Peyer's patch (tissue), 4 donors: ENCODE results near the gene CUTA. TPM values are rescaled to one million over a fixed set of nuclear protein-coding genes. Genes with fewer than 3 reads are reported as not detected.
A peak's percentile ranks its signal among the peaks of the same experiment; 100 is the strongest.

Source experiments
- DNase-seq, 3 donors: peaks; one replicate each; pipeline ENCODE4 v3.0.0-alpha.2; 2017 to 2019
- H3K27ac ChIP-seq, 4 donors: fragments of 200-600 bp; sonication (generic); one replicate each; pipeline ENCODE4 v1.5.1; 2016 to 2019
- H3K27me3 ChIP-seq, 2 donors: fragments of 200-600 bp; sonication (generic); one replicate each; pipeline ENCODE4 v1.5.1; 2019
- H3K36me3 ChIP-seq, 3 donors: fragments of 200-600 bp; sonication (generic); one replicate each; pipeline ENCODE4 v1.5.1; 2016 to 2019
- H3K4me1 ChIP-seq, 4 donors: fragments of 200-600 bp; sonication (generic); one replicate each; pipeline ENCODE4 v1.5.1; 2016 to 2019
- H3K4me3 ChIP-seq, 4 donors: fragments of 200-600 bp; sonication (generic); 1 replicate in 3 of 4; 2 replicates in 1 of 4; pipeline ENCODE4 v1.5.1; 2016 to 2019; ENCODE audit warnings: mild to moderate bottlenecking in 1 of 4
- H3K9me3 ChIP-seq, 4 donors: fragments of 200-600 bp; sonication (generic); one replicate each; pipeline ENCODE4 v1.5.1; 2016 to 2019; ENCODE audit warnings: mild to moderate bottlenecking in 1 of 4
- POLR2A ChIP-seq, 2 donors: fragments of 450-650 bp; IDR thresholded peaks; one replicate each; pipeline ENCODE4 v1.5.1; 2017; ENCODE audit warnings: antibody characterized with exemption in 2 of 2, mild to moderate bottlenecking in 2 of 2, moderate library complexity in 2 of 2
- total RNA-seq, 4 donors: library from RNA; depleted of rRNA; stranded (reverse); fragments of >200 nt; gene quantifications; one replicate each; pipeline ENCODE4 v1.1.0, GENCODE V29; 2016
- TF ChIP-seq, protein P1 (sequence below), 6 experiments: fragments of 450-650 bp in 4 of 6; fragments of 200-600 bp in 2 of 6; sonication (generic) in 1 of 6; IDR thresholded peaks; one replicate each; pipeline ENCODE4 v1.5.1; 2017 to 2019; ENCODE audit warnings: antibody characterized with exemption in 6 of 6, mild to moderate bottlenecking in 3 of 6, moderate library complexity in 1 of 6

CUTA gene
- total RNA-seq, 4 donors from 2014 or later, result 43.7 to 134 (median 96.2) TPM

DNA sequence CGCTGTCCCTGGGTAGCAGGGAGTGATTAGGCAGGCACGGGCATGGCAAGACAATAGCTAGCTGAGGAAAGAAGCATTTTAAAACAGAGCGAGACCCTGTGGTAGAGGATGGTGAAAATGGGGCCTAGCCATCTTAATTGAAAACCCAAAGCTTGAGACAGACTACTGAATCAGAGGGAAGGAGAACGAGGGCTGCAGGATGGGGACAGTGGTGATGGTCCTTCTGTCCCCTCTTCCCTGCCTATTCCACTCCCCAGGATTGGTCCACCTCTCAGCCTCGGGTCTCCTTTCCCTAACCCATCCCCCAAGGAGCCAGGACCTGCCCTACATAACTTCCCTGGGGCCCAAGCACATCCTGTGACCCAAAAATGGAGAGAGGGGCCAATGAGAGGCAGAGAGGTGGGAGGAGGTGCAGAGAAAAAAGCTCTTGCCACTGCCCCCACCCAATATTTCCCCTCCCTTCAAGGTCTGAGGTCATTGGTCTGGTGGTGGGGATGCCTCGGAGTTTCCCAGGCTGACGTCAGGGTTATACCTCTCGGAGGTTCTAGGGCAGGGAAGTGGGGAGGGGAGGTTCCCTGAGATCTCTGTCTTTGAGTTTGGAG is 884 bp upstream of the CUTA start:
- TF ChIP-seq, protein P1, sequence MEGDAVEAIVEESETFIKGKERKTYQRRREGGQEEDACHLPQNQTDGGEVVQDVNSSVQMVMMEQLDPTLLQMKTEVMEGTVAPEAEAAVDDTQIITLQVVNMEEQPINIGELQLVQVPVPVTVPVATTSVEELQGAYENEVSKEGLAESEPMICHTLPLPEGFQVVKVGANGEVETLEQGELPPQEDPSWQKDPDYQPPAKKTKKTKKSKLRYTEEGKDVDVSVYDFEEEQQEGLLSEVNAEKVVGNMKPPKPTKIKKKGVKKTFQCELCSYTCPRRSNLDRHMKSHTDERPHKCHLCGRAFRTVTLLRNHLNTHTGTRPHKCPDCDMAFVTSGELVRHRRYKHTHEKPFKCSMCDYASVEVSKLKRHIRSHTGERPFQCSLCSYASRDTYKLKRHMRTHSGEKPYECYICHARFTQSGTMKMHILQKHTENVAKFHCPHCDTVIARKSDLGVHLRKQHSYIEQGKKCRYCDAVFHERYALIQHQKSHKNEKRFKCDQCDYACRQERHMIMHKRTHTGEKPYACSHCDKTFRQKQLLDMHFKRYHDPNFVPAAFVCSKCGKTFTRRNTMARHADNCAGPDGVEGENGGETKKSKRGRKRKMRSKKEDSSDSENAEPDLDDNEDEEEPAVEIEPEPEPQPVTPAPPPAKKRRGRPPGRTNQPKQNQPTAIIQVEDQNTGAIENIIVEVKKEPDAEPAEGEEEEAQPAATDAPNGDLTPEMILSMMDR (IDR thresholded peaks at IDR 0.05), result peak in 1 of 6 experiments; percentile 2
- no peak for TF ChIP-seq POLR2A (IDR thresholded peaks at IDR 0.05)
- peak overlapping the region; percentile 51 to 67 (median 60) for H3K4me3 ChIP-seq
- H3K27me3 ChIP-seq, result no peaks in the 10 kb centered on the region
- no peak for DNase-seq
- H3K27ac ChIP-seq, result peak overlapping the region; percentile 89 to 95 (median 90)
- peaks cover 0 to 23% (median 0%) of the 10 kb centered on the region in 3 donors for H3K36me3 ChIP-seq
- H3K4me1 ChIP-seq, result peaks cover 0 to 31% (median 9%) of the 10 kb centered on the region in 4 donors
- H3K9me3 ChIP-seq, result no peaks in the 10 kb centered on the region

DNA sequence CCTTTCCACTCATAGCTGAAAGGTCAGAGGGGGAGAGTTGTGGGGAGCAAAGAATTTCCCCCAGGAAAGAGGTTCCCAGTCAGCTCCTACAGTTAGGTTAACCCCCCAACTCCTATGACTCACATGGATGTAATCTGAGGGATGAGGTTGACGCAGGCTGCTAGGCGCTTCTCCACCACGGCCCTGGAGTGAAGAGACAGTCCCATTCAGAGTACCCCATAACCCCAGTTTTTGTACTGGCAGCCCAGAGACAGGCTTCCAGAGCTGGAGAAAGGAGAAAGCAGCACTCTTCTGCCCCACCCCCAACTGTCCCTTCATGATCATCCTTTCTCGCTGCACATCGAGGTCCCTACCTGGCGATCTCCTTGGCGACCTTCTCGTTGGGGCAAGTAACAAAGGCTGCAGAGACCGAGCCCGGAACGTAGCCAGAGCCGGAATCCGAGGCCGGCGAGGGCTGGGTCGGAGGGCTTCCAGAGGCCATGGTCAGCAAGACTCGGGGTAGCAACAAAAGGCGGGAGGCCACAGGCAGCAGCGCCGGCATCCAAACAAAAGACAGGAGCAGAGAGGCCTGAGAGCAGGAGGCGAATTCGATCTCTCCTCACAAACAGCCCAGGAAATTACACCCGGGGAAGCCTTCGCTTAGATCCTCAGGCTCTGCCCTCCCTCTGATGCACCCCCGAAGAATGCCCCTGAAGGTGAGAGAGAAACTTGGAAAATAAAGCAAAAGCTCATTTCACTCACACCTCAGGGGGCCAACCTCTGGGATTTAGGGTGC is 592 bp downstream of the CUTA start:
- Histone ChIP-seq H3K36me3 (peaks cover 0 to 37% (median 0%) of the 10 kb centered on the region in 3 donors), H3K4me3 (peak overlapping the region; percentile 59 to 78 (median 64)), H3K4me1 (peaks cover 0 to 35% (median 10%) of the 10 kb centered on the region in 4 donors), H3K27ac (peak overlapping the region; percentile 89 to 95 (median 90)), H3K9me3 (no peaks in the 10 kb centered on the region), H3K27me3 (no peaks in the 10 kb centered on the region)
- no peak for TF ChIP-seq POLR2A (IDR thresholded peaks at IDR 0.05)
- TF ChIP-seq, protein P1 (IDR thresholded peaks at IDR 0.05), result no peak
- peak in 1 of 3 donors; percentile 62 for DNase-seq

DNA sequence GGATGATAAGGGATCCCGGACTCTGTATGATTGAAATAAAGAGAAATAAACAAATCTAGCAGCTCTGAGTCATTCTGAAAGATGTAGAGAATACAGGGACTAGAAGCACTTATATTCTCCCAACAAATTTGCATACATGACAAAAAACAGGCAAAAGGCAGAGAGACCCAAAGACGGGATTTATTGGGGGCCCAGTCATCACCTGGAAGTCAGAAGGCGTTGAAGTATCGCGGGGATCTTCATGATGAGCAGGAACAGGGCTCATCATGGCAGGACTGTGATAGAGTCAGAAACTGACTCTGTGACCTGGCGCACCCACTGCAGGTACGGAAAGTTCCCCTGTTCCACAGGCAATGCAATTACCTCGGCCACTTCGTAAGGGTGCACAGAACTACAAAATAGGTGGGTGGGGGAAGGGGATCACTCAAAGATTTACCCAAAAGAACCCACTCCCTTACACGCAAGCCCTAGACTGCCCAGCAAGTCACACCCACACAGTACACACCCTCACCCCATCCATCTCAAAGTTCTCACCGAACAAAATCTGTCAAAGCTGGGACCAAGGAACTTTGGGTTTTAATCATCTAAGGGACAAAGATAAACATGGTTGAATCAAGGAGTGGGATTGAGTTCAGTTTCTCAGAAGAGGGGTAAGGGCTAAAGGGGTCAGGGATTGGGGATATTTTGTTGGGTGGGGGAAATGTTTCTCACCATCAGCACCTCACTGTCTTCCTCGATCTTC is 1.4 kb downstream of the CUTA start:
- no peak for DNase-seq
- peaks cover 0 to 43% (median 15%) of the 10 kb centered on the region in 4 donors for H3K4me1 ChIP-seq

DNA sequence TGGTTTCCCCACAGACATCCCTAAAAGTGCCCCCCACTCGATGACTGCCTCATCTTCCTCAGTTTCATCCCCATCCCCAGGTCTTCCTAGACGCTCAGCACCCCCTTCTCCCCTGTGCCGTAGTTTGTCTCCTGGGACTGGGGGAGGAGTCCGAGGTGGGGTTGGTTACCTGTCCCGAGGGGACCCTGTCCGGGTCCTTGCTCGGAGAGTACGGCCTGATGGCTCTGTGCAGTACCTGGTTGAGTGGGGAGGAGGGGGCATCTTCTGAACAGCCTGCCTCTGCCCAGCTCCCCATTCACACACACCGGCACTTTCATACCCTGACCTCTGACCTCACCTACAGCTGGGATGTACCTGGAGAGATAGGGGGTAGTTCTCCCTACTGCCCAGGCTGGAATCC is 2.1 kb downstream of the CUTA start:
- H3K9me3 ChIP-seq, result no peaks in the 10 kb centered on the region
- H3K27me3 ChIP-seq, result no peaks in the 10 kb centered on the region
- peaks cover 0 to 37% (median 0%) of the 10 kb centered on the region in 3 donors for H3K36me3 ChIP-seq
- DNase-seq, result no peak
- no peak overlapping the region for H3K4me3 ChIP-seq
- H3K27ac ChIP-seq, result peak overlapping the region in 1 of 4 donors; percentile 89
- TF ChIP-seq, protein P1 (IDR thresholded peaks at IDR 0.05), result no peak
- TF ChIP-seq POLR2A (IDR thresholded peaks at IDR 0.05), result no peak
- H3K4me1 ChIP-seq, result peaks cover 0 to 43% (median 15%) of the 10 kb centered on the region in 4 donors

More for the DNA sequence above, 1.4 kb downstream of the CUTA start:
- H3K4me3 ChIP-seq, result peak overlapping the region; percentile 59 to 78 (median 64)
- no peaks in the 10 kb centered on the region for H3K9me3 ChIP-seq
- TF ChIP-seq POLR2A (IDR thresholded peaks at IDR 0.05), result no peak
- TF ChIP-seq, protein P1 (IDR thresholded peaks at IDR 0.05), result no peak
- peaks cover 0 to 37% (median 0%) of the 10 kb centered on the region in 3 donors for H3K36me3 ChIP-seq
- no peaks in the 10 kb centered on the region for H3K27me3 ChIP-seq
- H3K27ac ChIP-seq, result peak overlapping the region; percentile 89 to 95 (median 90)

DNA sequence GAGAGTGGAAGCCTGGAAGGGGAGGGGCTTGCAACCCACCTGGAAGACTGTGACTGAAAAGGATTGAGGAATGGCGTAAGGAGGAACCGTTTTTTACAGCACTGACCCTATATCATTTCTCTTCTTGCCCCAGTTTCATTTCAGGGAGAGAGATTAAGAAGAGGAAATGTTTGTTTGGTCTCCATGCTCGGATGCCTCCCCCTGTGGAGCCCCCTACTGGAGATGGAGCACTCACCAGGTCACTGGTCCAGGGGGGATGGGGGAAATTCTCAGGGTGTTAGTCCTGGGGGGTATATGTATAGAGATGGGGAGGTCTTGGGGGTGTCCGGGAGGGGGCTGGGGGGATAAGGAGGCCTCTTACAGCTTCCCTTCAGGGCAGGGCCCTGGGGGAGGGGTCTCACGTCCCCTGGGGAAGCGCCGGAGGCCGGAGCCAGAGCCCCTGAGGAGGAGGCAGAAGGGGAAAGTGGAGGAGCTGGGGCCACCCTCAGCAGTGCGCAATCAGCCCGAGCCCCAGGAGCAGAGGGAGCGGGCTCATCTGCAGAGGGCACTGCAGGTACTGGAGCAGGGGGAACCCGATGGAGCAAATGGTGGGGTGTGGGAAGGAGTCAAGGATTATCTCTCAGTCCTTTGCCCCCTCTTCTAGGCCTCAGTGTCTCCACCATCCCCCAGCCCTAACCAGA is 3.2 kb downstream of the CUTA start:
- DNase-seq, result no peak
- no peaks in the 10 kb centered on the region for H3K27me3 ChIP-seq
- H3K4me3 ChIP-seq, result no peak overlapping the region
- TF ChIP-seq, protein P1 (IDR thresholded peaks at IDR 0.05), result peak in 1 of 6 experiments; percentile 15
- TF ChIP-seq POLR2A (IDR thresholded peaks at IDR 0.05), result no peak
- H3K36me3 ChIP-seq, result peaks cover 0 to 37% (median 0%) of the 10 kb centered on the region in 3 donors
- peaks cover 0 to 43% (median 15%) of the 10 kb centered on the region in 4 donors for H3K4me1 ChIP-seq
- peak overlapping the region in 1 of 4 donors; percentile 89 for H3K27ac ChIP-seq
- H3K9me3 ChIP-seq, result no peaks in the 10 kb centered on the region
